ENCODE data around the gene PTPRC.

PTPRC gene

GRCh38 chr1:198680174-198680875 lies 41.5 kb downstream of the PTPRC start:
- CTCF ChIA-PET, result interaction anchor here (1.0 to 2.1 kb wide), 5 partner anchors 8 to 155 kb away, joined by 3 to 6 read pairs (median 3); no protein-coding TSS in a partner anchor
- Histone ChIP-seq H3K9me3 (ENCODE audit: control extremely low read depth in 1 of 5, control insufficient read depth in 4 of 5, insufficient read depth in 2 of 5, low read depth in 1 of 5, low read length in 4 of 5) (no peaks in the 10 kb centered on the region), H3K4me1 (ENCODE audit: control extremely low read depth in 1 of 4, control insufficient read depth in 4 of 4, insufficient read depth in 4 of 4, low read length in 3 of 4) (peaks cover 50 to 90% (median 65%) of the 10 kb centered on the region in 4 experiments), H3K36me3 (ENCODE audit: control insufficient read depth in 4 of 4, insufficient read depth in 4 of 4, low read length in 3 of 4) (peaks cover 0 to 25% (median 9%) of the 10 kb centered on the region in 4 experiments), H3K27ac (ENCODE audit: insufficient read depth in 1 of 2, low read depth in 1 of 2, low read length in 2 of 2, poor library complexity in 1 of 2, severe bottlenecking in 2 of 2) (peak overlapping the region; percentile 91 to 95), H3K27me3 (replicated peaks in 2 of 5; ENCODE audit: control insufficient read depth in 4 of 5, insufficient read depth in 5 of 5, low read length in 4 of 5) (no peaks in the 10 kb centered on the region), H3K4me3 (ENCODE audit: control insufficient read depth in 1 of 7, extremely low read depth in 1 of 7, insufficient read depth in 4 of 7, low read depth in 2 of 7, low read length in 6 of 7) (peak overlapping the region in 4 of 7 experiments; percentile 4 to 51 (median 40))
- no peak for DNase-seq
- 88% methylated on average over 12 of the region's 15 CpGs for WGBS (ENCODE audit: insufficient coverage)
- POLR2A ChIA-PET, result no interaction called here

- Histone ChIP-seq H3K9me3 (ENCODE audit: control extremely low read depth in 1 of 5, control insufficient read depth in 4 of 5, insufficient read depth in 2 of 5, low read depth in 1 of 5, low read length in 4 of 5) (no peaks in the 10 kb centered on the region), H3K4me1 (ENCODE audit: control extremely low read depth in 1 of 4, control insufficient read depth in 4 of 4, insufficient read depth in 4 of 4, low read length in 3 of 4) (peaks cover 56 to 90% (median 68%) of the 10 kb centered on the region in 4 experiments), H3K4me3 (ENCODE audit: control insufficient read depth in 1 of 7, extremely low read depth in 1 of 7, insufficient read depth in 4 of 7, low read depth in 2 of 7, low read length in 6 of 7) (peak overlapping the region in 5 of 7 experiments; percentile 16 to 48 (median 19)), H3K27me3 (replicated peaks in 2 of 5; ENCODE audit: control insufficient read depth in 4 of 5, insufficient read depth in 5 of 5, low read length in 4 of 5) (no peaks in the 10 kb centered on the region), H3K36me3 (ENCODE audit: control insufficient read depth in 4 of 4, insufficient read depth in 4 of 4, low read length in 3 of 4) (peaks cover 0 to 25% (median 9%) of the 10 kb centered on the region in 4 experiments), H3K27ac (ENCODE audit: insufficient read depth in 1 of 2, low read depth in 1 of 2, low read length in 2 of 2, poor library complexity in 1 of 2, severe bottlenecking in 2 of 2) (peak overlapping the region; percentile 91 to 95)
- WGBS (ENCODE audit: insufficient coverage), result no CpG with 5 or more reads among the region's 1 CpG
- ChIA-PET POLR2A (interaction anchor here (0.6 to 1.5 kb wide), 4 partner anchors 9 to 42 kb away, joined by 3 to 6 read pairs (median 3); partner anchors contain the start of gene PTPRC), CTCF (interaction anchor here (0.9 to 2.1 kb wide), 8 partner anchors 9 to 156 kb away, joined by 3 to 6 read pairs (median 3); no protein-coding TSS in a partner anchor)
- peak in 2 of 3 donors; percentile 49 to 66 for DNase-seq
Measured at GRCh38 chr1:198681252-198681651, 42.4 kb downstream of the PTPRC start.

- POLR2A ChIA-PET, result interaction anchor here (0.6 to 1.5 kb wide), 7 partner anchors 10 to 526 kb away, joined by 3 to 6 read pairs (median 3); partner anchors contain the start of genes NEK7 and PTPRC
- WGBS (ENCODE audit: insufficient coverage), result 0% methylated on average over 4 of the region's 7 CpGs
- H3K9me3 ChIP-seq (ENCODE audit: control extremely low read depth in 1 of 5, control insufficient read depth in 4 of 5, insufficient read depth in 2 of 5, low read depth in 1 of 5, low read length in 4 of 5), result no peaks in the 10 kb centered on the region
- H3K27me3 ChIP-seq (replicated peaks in 2 of 5; ENCODE audit: control insufficient read depth in 4 of 5, insufficient read depth in 5 of 5, low read length in 4 of 5), result no peaks in the 10 kb centered on the region
- peak; percentile 98 to 100 (median 99) for DNase-seq
- peak overlapping the region; percentile 91 to 95 for H3K27ac ChIP-seq (ENCODE audit: insufficient read depth in 1 of 2, low read depth in 1 of 2, low read length in 2 of 2, poor library complexity in 1 of 2, severe bottlenecking in 2 of 2)
- CTCF ChIA-PET, result interaction anchor here (0.9 to 2.1 kb wide), 9 partner anchors 9 to 77 kb away, joined by 3 to 9 read pairs (median 5); no protein-coding TSS in a partner anchor
- peaks cover 55 to 90% (median 66%) of the 10 kb centered on the region in 4 experiments for H3K4me1 ChIP-seq (ENCODE audit: control extremely low read depth in 1 of 4, control insufficient read depth in 4 of 4, insufficient read depth in 4 of 4, low read length in 3 of 4)
- peak overlapping the region in 6 of 7 experiments; percentile 20 to 71 (median 47) for H3K4me3 ChIP-seq (ENCODE audit: control insufficient read depth in 1 of 7, extremely low read depth in 1 of 7, insufficient read depth in 4 of 7, low read depth in 2 of 7, low read length in 6 of 7)
- peaks cover 0 to 26% (median 9%) of the 10 kb centered on the region in 4 experiments for H3K36me3 ChIP-seq (ENCODE audit: control insufficient read depth in 4 of 4, insufficient read depth in 4 of 4, low read length in 3 of 4)
Measured at GRCh38 chr1:198681831-198682759, 43.3 kb downstream of the PTPRC start.

DNA sequence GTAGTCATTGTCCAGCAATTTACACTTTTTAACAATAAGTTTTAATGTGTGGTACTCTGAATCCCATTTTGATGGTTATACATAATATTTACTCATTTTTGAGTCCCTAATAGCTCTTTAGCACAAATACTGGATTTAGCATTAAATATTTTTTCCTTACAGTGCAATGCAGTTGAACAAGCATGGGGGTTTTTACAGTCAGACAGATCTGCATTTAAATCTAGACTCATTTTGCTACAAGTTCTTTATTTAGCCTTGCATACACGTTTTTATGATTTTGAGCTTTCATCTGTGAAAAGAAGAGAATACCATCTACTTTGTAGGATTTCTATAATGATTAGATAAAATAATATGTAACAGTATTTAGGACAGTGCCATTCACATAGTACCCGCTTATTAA lies 44.0 kb downstream of the PTPRC start:
- no CpG with 5 or more reads among the region's 2 CpGs for WGBS (ENCODE audit: insufficient coverage)
- H3K4me3 ChIP-seq (ENCODE audit: control insufficient read depth in 1 of 7, extremely low read depth in 1 of 7, insufficient read depth in 4 of 7, low read depth in 2 of 7, low read length in 6 of 7), result peak overlapping the region in 4 of 7 experiments; percentile 44 to 70 (median 47)
- POLR2A ChIA-PET, result interaction anchor here (0.6 to 1.3 kb wide), 3 partner anchors 20 to 526 kb away, joined by 3 read pairs; partner anchors contain the start of gene NEK7
- CTCF ChIA-PET, result interaction anchor here (0.8 to 2.6 kb wide), 6 partner anchors 9 to 491 kb away, joined by 3 to 11 read pairs (median 6); no protein-coding TSS in a partner anchor
- no peaks in the 10 kb centered on the region for H3K27me3 ChIP-seq (replicated peaks in 2 of 5; ENCODE audit: control insufficient read depth in 4 of 5, insufficient read depth in 5 of 5, low read length in 4 of 5)
- peaks cover 0 to 20% (median 9%) of the 10 kb centered on the region in 4 experiments for H3K36me3 ChIP-seq (ENCODE audit: control insufficient read depth in 4 of 4, insufficient read depth in 4 of 4, low read length in 3 of 4)
- H3K9me3 ChIP-seq (ENCODE audit: control extremely low read depth in 1 of 5, control insufficient read depth in 4 of 5, insufficient read depth in 2 of 5, low read depth in 1 of 5, low read length in 4 of 5), result no peaks in the 10 kb centered on the region
- no peak for DNase-seq
- H3K4me1 ChIP-seq (ENCODE audit: control extremely low read depth in 1 of 4, control insufficient read depth in 4 of 4, insufficient read depth in 4 of 4, low read length in 3 of 4), result peaks cover 56 to 85% (median 66%) of the 10 kb centered on the region in 4 experiments
- peak overlapping the region; percentile 91 to 95 for H3K27ac ChIP-seq (ENCODE audit: insufficient read depth in 1 of 2, low read depth in 1 of 2, low read length in 2 of 2, poor library complexity in 1 of 2, severe bottlenecking in 2 of 2)

DNA sequence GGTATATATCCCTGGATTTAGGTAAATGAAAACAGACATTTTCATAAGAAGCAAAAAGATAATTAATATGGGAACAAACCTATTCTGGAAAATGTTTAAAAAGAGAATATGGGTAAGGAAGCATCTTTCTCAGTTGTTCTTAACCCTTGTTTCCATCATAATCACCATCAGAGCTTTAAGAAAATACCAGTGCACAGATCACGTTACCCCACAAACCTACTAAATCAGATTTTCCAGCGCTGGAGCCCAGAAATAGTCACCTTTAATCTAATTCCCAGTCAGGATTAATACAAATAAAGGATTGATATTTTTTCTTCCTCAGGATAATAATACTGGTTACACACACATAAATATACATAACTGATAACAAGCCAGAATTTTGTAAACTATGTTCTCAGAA lies 44.6 kb downstream of the PTPRC start:
- peak overlapping the region; percentile 91 to 95 for H3K27ac ChIP-seq (ENCODE audit: insufficient read depth in 1 of 2, low read depth in 1 of 2, low read length in 2 of 2, poor library complexity in 1 of 2, severe bottlenecking in 2 of 2)
- peaks cover 52 to 81% (median 64%) of the 10 kb centered on the region in 4 experiments for H3K4me1 ChIP-seq (ENCODE audit: control extremely low read depth in 1 of 4, control insufficient read depth in 4 of 4, insufficient read depth in 4 of 4, low read length in 3 of 4)
- no peaks in the 10 kb centered on the region for H3K27me3 ChIP-seq (replicated peaks in 2 of 5; ENCODE audit: control insufficient read depth in 4 of 5, insufficient read depth in 5 of 5, low read length in 4 of 5)
- H3K9me3 ChIP-seq (ENCODE audit: control extremely low read depth in 1 of 5, control insufficient read depth in 4 of 5, insufficient read depth in 2 of 5, low read depth in 1 of 5, low read length in 4 of 5), result no peaks in the 10 kb centered on the region
- WGBS (ENCODE audit: insufficient coverage), result no CpG with 5 or more reads among the region's 2 CpGs
- H3K4me3 ChIP-seq (ENCODE audit: control insufficient read depth in 1 of 7, extremely low read depth in 1 of 7, insufficient read depth in 4 of 7, low read depth in 2 of 7, low read length in 6 of 7), result peak overlapping the region in 4 of 7 experiments; percentile 11 to 70 (median 38)
- no peak for DNase-seq
- H3K36me3 ChIP-seq (ENCODE audit: control insufficient read depth in 4 of 4, insufficient read depth in 4 of 4, low read length in 3 of 4), result peaks cover 0 to 20% (median 7%) of the 10 kb centered on the region in 4 experiments
- ChIA-PET POLR2A (interaction anchor here (1.3 kb wide), 1 partner anchor 62 kb away, joined by 3 read pairs; no protein-coding TSS in a partner anchor), CTCF (interaction anchor here (0.8 to 2.6 kb wide), 5 partner anchors 10 to 491 kb away, joined by 3 to 11 read pairs (median 6); no protein-coding TSS in a partner anchor)

DNA sequence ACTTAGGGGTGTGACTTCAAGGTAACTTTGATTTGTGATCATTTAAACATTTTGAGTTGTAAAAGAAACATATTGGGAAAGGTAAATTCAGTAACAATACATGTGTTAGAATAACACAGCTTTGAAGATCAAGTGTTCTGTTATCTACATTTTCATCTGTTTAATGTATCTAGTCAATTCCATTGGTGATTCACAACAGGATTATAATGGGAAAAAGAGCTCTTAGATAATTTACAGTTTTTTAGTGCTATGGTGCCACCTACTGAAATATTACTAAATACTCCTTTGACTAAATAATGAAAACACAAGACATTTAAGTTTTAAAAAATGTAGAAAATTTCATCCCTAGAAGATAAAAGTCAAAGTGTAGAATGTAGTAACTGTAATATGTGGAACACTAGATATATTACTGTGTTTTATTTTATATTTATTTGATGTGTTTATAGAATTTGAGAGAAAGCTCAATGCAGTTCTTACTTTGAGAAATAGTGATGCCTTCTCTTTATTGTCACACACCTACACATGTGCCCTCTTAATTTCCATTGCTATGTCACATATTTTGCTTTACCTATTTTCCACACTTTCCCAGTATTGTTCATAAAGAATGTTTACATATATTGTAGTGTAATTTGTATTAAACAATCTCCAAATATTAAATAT lies 47.4 kb downstream of the PTPRC start:
- ChIA-PET CTCF (interaction anchor here (0.6 to 3.2 kb wide), 12 partner anchors 8 to 247 kb away, joined by 3 to 16 read pairs (median 3); no protein-coding TSS in a partner anchor), POLR2A (no interaction called here)
- peak overlapping the region in 1 of 7 experiments; percentile 35 for H3K4me3 ChIP-seq (ENCODE audit: control insufficient read depth in 1 of 7, extremely low read depth in 1 of 7, insufficient read depth in 4 of 7, low read depth in 2 of 7, low read length in 6 of 7)
- H3K4me1 ChIP-seq (ENCODE audit: control extremely low read depth in 1 of 4, control insufficient read depth in 4 of 4, insufficient read depth in 4 of 4, low read length in 3 of 4), result peaks cover 35 to 66% (median 50%) of the 10 kb centered on the region in 4 experiments
- peaks cover 0 to 14% (median 4%) of the 10 kb centered on the region in 4 experiments for H3K36me3 ChIP-seq (ENCODE audit: control insufficient read depth in 4 of 4, insufficient read depth in 4 of 4, low read length in 3 of 4)
- DNase-seq, result peak; percentile 36 to 59 (median 44)
- peak overlapping the region in 1 of 2 experiments; percentile 95 for H3K27ac ChIP-seq (ENCODE audit: insufficient read depth in 1 of 2, low read depth in 1 of 2, low read length in 2 of 2, poor library complexity in 1 of 2, severe bottlenecking in 2 of 2)
- no peaks in the 10 kb centered on the region for H3K9me3 ChIP-seq (ENCODE audit: control extremely low read depth in 1 of 5, control insufficient read depth in 4 of 5, insufficient read depth in 2 of 5, low read depth in 1 of 5, low read length in 4 of 5)
- no peaks in the 10 kb centered on the region for H3K27me3 ChIP-seq (replicated peaks in 2 of 5; ENCODE audit: control insufficient read depth in 4 of 5, insufficient read depth in 5 of 5, low read length in 4 of 5)

All from common myeloid progenitor, CD34-positive (primary cell).